ENCODE results near the gene FAM83G.

The FAM83G gene

DNA sequence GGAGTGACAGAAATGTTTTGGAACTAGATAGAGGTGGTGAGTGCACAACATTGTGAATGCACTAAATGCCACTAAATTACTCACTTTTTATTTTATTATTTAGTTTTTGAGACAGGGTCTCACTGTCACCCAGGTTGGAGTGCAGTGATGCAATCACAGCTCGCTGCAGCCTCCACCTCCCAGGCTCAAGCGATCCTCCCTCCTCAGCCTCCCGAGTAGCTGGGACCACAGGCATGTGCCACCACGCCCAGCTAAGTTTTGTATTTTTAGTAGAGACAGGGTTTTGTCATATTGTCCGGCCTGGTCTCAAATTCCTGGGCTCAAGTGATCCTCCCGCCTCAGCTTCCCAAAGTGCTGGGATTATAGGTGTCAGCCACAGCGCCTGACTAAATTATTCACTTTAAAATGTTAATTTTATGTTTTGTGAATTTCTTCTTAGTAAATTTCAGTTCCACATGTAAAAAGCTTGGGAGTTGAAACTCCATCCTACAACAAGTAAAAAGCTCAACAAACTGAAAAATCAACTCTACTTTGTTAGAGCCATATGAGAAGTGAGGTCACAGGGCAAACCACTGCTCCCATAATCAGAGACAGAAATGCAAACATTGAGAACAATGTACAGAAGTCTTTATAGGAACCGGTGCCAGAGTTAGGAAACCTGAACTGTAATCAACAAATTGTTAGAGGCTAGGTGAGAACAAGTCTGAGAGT is 66.4 kb downstream of the FAM83G start:
- Histone ChIP-seq H3K27ac (ENCODE audit: poor library complexity, severe bottlenecking) (no peak overlapping the region), H3K9me3 (ENCODE audit: severe bottlenecking) (no peaks in the 10 kb centered on the region), H3K4me1 (ENCODE audit: insufficient read depth, poor library complexity, severe bottlenecking) (no peaks in the 10 kb centered on the region), H3K27me3 (ENCODE audit: insufficient read depth, poor library complexity, severe bottlenecking) (no peaks in the 10 kb centered on the region), H3K36me3 (ENCODE audit: low read depth) (no peaks in the 10 kb centered on the region), H3K4me3 (ENCODE audit: severe bottlenecking) (no peak overlapping the region)
- ATAC-seq (ENCODE audit: low read depth) (0 out of 3 replicates have a peak, but pooled peaks have one; percentile 27), DNase-seq (ENCODE audit: low spot score) (no peak)
- TF ChIP-seq, protein P1, sequence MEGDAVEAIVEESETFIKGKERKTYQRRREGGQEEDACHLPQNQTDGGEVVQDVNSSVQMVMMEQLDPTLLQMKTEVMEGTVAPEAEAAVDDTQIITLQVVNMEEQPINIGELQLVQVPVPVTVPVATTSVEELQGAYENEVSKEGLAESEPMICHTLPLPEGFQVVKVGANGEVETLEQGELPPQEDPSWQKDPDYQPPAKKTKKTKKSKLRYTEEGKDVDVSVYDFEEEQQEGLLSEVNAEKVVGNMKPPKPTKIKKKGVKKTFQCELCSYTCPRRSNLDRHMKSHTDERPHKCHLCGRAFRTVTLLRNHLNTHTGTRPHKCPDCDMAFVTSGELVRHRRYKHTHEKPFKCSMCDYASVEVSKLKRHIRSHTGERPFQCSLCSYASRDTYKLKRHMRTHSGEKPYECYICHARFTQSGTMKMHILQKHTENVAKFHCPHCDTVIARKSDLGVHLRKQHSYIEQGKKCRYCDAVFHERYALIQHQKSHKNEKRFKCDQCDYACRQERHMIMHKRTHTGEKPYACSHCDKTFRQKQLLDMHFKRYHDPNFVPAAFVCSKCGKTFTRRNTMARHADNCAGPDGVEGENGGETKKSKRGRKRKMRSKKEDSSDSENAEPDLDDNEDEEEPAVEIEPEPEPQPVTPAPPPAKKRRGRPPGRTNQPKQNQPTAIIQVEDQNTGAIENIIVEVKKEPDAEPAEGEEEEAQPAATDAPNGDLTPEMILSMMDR (IDR thresholded peaks at IDR 0.05; ENCODE audit: poor library complexity, severe bottlenecking) = no peak

DNA sequence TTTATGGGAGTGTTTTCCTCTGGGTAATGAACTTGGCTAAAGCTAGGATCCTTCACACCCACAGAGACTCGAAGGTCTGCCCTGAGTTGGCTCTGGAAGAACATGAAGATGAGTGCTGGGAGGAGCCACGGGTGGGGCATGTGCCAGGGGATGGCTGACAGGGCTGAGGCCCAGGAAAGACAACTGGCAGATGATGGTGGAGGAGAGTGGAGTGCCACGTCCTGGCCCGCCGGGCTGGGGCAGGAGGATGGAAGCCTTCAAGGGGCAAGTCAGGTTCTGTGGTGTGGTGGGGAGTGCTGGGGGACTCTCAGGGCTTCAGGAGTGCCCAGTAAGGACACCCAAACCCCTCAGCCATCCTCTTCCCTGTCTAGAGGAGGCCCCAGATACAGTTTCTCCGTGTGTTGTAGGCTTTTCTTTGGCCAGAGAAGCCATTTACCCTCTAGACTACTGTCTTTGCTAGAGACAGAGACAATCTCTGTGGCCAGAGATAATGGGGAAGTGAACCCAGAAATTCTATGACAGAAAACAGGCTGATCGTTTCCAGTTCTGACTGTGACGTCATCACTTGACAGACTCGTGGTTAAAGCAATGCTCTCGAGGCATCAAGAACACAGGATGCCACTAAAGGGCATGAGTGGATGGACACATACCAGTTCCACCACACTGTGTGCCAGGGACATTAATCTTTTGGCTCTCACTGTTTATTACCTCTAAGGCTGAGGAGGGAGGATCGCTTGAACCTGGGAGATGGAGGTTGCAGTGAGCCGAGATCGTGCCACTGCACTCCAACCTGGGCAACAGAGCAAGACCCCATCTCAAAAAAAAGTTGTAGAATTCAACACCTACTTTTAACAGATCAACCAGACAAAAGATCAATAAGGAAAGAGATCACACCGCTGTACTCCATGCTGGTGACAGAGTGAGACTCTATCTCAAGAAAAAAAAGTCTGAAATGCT is 71.2 kb downstream of the FAM83G start:
- no peaks in the 10 kb centered on the region for H3K9me3 ChIP-seq (ENCODE audit: severe bottlenecking)
- ATAC-seq (ENCODE audit: low read depth) (peak; percentile 33; the same call in 2 of the 3 replicates), DNase-seq (ENCODE audit: low spot score) (no peak)
- H3K36me3 ChIP-seq (ENCODE audit: low read depth) = peaks cover 23% of the 10 kb centered on the region
- H3K4me1 ChIP-seq (ENCODE audit: insufficient read depth, poor library complexity, severe bottlenecking) = no peaks in the 10 kb centered on the region
- no peak overlapping the region for H3K27ac ChIP-seq (ENCODE audit: poor library complexity, severe bottlenecking)
- H3K27me3 ChIP-seq (ENCODE audit: insufficient read depth, poor library complexity, severe bottlenecking) = no peaks in the 10 kb centered on the region
- TF ChIP-seq, protein P1 (IDR thresholded peaks at IDR 0.05; ENCODE audit: poor library complexity, severe bottlenecking) = no peak
- H3K4me3 ChIP-seq (ENCODE audit: severe bottlenecking) = no peak overlapping the region

DNA sequence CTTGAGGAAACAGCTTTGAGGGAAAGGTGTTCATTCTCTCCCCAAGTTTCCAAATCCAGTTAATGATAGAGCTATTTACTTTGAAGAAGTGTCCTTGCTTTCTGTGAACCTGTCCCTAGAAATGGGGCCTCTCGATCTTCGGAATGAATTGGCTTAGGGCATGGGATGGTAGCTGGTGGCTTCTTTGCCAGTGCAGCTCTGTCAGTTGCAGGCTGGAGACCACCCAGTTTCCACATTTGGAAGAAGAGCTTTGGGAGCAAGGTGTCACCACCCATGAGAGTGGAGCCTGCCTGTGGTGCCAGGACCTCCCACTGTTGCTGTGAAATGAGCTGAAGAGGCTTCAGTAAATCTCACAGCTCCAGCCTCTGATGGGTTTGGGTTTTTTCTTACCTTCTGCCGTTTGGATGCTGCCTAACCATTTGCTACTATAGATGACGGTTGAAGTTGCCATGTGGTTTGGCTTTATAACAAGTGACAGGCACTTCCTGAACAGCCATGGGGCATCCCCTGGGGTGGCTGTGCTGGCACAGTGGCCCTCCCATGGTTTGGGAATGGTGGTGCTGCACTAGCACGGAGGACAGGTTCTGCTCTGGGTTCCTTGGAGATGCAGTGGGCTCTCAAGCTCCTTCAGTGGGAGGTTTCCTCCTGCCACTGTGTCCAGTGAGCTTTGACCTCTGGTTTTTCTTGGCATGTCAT is 72.1 kb downstream of the FAM83G start:
- no peak overlapping the region for H3K4me3 ChIP-seq (ENCODE audit: severe bottlenecking)
- H3K4me1 ChIP-seq (ENCODE audit: insufficient read depth, poor library complexity, severe bottlenecking) = no peaks in the 10 kb centered on the region
- ATAC-seq (ENCODE audit: low read depth) (no peak), DNase-seq (ENCODE audit: low spot score) (no peak)
- H3K27ac ChIP-seq (ENCODE audit: poor library complexity, severe bottlenecking) = no peak overlapping the region
- peaks cover 28% of the 10 kb centered on the region for H3K36me3 ChIP-seq (ENCODE audit: low read depth)
- no peaks in the 10 kb centered on the region for H3K9me3 ChIP-seq (ENCODE audit: severe bottlenecking)
- no peaks in the 10 kb centered on the region for H3K27me3 ChIP-seq (ENCODE audit: insufficient read depth, poor library complexity, severe bottlenecking)
- TF ChIP-seq, protein P1 (IDR thresholded peaks at IDR 0.05; ENCODE audit: poor library complexity, severe bottlenecking) = no peak

DNA sequence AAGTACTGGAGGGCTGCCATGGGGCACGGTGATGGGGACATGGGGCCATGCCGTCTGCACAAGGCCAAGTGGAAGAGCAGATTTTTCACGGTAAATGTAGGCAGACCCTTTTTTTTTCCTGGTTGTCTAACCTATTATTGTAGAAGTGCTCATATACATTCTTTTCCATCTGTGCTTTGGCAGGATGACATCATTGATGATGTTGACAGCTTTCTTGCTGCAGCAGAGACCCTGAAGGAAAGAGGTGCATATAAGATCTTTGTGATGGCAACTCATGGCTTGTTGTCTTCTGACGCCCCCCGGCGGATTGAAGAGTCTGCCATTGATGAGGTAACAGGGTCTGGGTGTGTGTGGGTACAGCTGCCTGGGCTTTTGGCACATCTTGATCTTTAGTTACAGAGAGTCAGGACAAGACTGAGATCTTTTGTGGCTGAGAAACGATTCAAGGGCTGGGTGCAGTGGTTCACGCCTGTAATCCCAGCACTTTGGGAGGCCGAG is 75.9 kb downstream of the FAM83G start:
- no peaks in the 10 kb centered on the region for H3K9me3 ChIP-seq (ENCODE audit: severe bottlenecking)
- no peak overlapping the region for H3K4me3 ChIP-seq (ENCODE audit: severe bottlenecking)
- no peaks in the 10 kb centered on the region for H3K27me3 ChIP-seq (ENCODE audit: insufficient read depth, poor library complexity, severe bottlenecking)
- H3K36me3 ChIP-seq (ENCODE audit: low read depth) = peaks cover 39% of the 10 kb centered on the region
- DNase-seq (ENCODE audit: low spot score) (no peak), ATAC-seq (ENCODE audit: low read depth) (no peak)
- H3K27ac ChIP-seq (ENCODE audit: poor library complexity, severe bottlenecking) = no peak overlapping the region
- H3K4me1 ChIP-seq (ENCODE audit: insufficient read depth, poor library complexity, severe bottlenecking) = no peaks in the 10 kb centered on the region
- TF ChIP-seq, protein P1 (IDR thresholded peaks at IDR 0.05; ENCODE audit: poor library complexity, severe bottlenecking) = no peak
